HG03432 (cell line): ENCODE data around the gene GPR132.

Experiments
- ATAC-seq: cut with Tn5 transposase; IDR thresholded peaks from one replicate; pipeline ENCODE4 v1.9.1; 2021; ENCODE audit warnings: mild to moderate bottlenecking, moderate library complexity; ENCODE audit not compliant: unreplicated experiment

GPR132 gene

DNA sequence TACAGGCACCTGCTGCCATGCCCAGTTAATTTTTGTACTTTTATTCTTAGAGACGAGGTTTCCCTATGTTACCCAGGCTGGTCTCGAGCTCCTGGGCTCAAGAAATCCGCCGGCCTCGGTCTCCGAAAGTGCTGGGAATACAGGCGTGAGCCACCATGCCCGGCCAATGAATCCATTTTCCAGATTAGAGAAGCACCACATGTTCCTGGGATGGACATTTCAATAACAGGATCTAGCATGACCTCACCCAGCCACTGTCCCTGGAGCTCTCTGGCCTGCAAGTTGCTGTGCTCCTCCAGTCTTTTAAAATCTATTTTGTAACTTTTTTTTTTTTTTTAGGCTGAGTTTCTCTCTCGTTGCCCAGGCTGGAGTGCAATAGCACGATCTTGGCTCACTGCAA, 2.2 kb downstream of the GPR132 start:
- no peak for ATAC-seq

DNA sequence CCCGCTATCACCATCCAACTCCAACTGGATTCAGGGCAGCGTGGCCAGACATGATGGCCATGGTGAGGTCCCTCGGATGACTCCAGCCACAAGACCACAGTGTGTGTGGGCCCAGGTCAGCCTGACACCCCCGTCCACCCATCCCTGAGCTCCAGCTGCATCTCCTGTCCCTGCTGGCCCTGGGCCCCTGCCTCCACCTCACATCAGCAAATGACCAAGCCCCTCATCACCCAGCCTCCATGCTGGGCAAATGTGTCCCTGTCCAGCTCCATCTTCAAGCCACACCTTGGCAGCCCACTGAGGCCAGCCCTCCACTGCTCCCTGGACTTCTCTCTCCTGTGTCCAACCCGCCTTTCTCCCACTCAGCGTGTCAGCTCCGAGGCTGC, 3.2 kb downstream of the GPR132 start:
- ATAC-seq, result no peak

DNA sequence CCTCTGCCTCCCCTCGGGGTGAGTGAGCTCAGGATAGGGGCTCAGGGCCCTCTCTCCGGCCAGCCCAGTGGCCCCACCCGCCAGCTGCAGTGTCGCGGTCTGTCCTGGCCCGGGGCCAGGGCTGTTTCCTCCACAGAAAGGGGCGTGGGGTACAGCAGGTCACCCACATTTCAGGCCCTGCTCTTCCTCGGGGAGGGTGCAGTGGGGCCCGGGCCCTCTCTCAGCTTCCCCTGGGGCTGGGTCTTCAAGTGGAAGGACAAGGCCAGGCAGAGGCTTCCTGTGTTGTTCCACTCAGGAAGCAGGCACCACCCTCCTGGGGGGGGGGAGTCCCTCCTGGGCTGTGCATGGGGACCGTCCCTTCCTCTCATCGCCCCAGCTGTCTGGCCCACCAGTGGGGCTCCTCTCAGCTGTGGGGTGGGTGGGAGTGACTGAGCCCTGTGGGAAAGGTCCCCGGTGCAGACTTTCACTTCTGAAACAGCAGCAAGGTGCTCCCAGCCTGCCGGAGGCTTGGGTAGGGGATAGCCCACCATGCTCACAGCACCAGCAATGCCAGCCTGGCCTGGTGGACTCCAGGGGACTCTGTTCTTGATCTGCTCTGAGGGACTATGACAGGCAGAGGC, 3.7 kb downstream of the GPR132 start:
- peak; percentile 29 for ATAC-seq

DNA sequence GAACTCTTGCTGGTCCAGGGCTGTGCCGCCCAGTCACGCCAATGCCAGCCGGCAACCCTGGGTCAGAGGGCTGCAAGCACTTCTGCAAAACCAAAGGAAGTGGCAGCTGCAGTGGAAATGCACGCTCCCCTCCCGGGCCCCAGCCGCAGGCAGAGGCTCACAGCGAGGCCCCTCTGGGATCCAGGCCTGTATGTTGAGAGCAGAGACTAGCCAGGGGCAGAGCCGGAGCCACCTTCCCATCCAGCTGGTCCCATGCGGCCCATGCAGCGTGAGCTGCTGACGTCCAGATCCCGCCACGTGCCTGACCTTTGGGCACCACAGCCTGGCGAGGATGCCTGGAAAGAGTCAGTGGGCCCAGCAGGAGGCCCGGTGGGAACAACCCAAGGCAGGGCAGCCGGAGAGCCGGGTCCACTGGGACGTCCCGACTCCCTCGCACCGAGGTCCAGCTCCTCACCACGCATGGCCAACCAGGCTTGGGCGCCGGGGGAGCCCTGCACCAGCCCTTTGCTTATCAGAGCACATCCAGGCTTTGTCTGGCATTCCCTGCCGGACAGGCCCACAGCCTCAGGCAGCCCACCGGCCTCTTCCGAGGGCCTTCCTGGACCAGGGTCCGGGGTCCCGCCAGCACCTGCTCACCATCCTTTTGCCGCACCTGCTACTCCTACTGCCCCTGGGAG, 4.3 kb downstream of the GPR132 start:
- no peak for ATAC-seq

DNA sequence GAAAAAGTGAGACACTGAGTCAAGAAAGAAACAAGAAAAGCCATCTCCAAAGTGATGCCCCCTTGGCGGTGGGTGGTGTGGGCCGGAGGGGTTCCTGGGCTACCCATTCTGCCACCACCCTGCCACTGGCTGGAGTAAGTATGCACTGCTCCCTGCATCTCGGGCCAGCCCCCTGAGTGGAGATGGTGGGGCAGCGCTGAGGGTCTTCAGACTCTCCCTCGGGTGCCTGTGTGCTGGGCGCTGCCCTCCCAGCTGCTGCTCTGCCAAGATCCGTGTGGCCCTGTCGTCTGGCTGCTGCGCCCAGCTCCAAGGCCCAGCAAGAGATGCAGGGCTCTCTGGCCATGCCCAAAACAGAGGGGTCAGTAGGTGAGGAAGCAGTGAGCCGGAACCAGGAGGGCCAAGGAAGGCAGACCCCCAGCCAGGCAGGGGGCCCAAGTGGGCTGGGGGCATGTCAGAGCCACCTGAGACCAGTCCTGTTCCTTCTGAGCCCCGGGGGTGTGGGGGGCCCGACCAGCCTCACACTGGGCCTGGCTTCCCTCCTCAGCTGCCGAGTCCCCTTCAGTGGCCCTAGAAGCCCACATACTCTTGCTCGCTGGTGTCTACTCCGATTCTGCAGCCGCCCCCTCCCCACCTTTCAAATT, 5.2 kb downstream of the GPR132 start:
- ATAC-seq, result no peak

DNA sequence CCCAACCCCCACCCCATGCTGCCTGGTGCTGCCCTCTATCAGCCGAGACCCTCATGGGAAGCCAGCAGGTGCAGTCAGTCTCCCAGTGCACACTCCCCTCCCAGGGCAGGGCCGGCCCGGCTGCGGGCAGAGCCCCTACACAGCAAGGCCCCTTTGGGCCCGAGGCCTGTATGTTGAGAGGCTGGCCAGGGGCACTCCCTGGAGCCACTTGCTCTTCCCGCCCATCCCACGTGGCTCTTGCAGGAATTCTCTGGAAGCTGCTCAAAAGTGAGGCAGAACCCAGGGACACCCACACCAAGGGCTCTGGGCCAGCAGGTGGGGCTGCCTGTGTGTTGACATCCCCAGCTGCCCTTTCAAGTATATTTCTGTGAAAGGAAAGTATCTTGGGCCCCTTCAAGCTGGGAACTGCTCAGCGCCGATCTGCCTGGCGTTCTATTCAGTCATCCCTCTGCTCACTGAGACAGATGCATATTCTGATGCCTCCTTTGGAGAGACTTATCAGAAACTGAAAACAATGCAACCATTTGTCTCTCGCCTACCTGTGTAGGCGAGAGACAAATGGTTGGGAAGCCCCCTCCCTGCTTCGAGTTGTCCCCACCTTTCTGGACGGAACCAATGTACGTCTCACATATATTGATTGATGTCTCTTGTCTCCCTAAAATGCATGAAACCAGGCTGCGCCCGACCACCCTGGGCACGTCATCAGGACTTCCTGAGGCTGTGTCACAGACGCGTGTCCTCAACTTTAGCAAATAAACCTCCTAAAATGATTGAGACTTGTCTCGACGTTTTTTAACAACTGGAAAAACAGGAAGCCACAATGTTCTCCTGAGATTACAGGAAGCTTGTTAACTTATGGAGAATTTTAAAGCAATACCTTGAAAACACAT, 6.0 kb downstream of the GPR132 start:
- no peak for ATAC-seq

DNA sequence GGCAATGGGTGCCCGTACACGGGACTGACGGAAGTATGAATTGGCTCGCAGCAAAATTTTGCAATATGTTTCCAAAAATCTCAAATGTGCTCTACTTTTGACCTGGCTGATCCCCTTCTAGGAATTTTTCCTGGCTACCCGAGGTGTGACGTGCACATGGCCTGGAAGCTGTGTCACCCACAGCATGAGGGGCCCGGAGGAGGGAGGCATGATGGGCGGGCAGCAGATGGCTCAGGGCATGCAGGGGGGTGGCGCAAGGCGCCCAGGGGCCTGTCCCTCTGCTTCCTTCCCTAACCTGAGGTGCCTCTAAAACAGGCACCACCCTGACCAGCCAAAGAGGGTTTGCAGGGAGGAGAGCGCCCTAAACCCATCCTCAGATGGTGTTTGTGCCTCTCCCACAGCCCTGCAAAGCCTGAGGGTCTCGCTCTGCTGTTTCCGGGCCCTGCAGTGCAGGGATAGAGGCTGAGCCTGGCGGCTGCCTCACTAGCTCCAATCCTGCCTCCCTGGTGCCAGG, 6.7 kb downstream of the GPR132 start:
- ATAC-seq, result no peak

DNA sequence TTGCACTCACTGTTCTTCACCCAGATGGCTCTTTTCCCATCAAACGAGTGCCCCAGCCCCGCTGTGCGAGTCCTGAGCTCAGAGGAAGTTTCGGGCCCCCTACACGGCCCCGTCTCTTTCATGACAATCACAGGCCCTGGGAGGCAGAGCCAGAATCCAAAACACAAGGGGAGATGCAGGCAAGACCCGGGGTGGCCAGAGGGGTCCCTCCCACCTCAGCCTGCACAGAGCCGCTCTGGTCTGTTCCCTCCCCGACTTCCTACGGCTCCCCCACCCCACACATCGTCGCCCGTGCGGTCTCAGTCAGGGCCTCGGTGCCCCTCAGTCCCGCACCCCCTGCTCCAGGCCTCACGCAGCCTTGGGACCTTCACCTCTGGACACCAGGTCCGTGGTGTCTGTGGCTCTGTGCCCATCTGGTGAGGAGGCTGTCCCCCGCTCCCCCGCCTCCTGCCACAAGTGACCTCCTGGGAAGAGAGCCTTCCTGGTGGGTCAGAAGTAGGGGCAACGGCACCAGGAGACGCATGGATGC, 8.9 kb downstream of the GPR132 start:
- ATAC-seq, result no peak

DNA sequence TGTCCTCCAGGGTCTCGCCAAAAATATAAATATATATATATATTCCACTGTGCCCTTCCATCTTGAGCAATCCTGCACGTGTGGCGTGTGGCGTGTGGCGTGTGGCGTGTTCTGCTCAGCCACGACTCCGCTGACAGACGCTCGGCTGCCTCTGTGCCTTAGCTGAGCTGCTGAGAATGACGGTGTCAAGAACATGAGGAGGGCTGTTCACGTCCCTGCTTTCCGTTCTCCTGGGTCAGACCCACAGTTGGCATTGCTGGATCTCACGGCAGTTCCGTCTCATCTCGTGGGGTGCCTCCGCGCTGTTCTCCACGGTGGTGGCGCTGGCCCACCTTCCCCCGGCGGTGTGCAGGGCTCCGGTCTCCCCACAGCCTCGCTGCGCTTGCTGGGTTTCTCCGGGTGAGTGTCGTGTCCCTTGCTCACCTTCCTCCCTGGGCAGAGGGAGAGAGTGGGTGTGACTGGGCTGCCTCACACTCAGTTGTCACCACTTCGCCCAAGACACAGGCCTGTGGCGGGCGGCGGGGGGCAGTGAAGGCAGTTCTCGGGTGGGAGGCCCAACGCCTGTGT, 9.4 kb downstream of the GPR132 start:
- no peak for ATAC-seq

DNA sequence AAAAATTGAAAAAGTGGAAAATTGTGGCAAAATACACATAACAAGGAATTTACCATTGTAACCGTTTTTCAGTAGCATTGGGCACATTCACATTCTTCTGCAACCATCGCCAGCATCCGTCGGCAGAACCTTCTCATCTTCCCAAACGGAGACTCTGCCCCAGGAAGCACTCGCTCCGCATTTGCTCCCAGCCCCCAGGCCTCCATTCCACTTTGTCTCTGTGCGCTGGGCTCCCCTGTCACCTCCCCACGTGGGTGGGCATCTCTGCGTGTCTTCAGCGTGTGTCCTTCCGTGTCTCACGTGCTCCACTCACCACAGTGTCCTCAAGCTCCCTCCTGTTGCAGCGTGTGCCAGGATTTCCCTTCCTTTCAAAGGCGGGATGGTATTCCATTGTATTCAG, 9.9 kb downstream of the GPR132 start:
- no peak for ATAC-seq

DNA sequence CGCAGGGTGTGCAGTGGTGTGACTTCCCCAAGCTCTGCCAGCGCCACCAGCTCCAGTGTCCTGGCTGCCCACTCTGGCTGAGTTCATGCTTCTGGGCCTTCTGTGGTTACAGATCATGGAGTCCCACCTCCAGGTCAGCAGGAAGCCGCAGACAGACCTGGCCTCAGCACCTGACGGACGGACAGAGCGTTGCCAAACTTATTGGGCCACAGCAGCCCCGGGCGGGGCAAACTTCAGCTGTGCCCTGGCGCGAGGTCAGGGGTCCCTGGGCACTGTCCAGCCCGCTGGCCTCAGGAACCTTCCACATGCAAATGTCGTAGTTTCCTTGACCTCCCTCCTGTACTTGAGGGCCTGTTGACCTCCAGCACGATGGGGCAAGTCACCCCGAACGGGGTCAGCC, 11.2 kb downstream of the GPR132 start:
- ATAC-seq, result no peak

DNA sequence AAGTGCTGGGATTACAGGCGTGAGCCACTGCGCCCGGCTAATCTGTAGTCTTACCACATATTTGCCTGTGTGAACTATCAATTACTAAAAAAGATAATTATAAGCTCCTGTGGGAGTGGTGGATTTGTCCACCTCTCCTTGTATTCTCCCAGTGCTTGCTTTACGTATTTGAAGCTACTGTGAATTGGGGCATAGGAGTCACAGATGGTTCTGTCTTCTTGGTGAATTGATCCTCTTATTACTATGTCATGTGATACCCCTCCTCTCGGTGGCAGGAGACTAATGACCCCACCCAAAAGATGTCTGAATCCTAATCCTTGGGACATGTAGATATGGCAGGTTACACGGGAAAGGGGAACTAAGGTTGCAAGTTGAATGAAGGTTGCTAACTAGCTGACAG, 11.8 kb downstream of the GPR132 start:
- no peak for ATAC-seq

DNA sequence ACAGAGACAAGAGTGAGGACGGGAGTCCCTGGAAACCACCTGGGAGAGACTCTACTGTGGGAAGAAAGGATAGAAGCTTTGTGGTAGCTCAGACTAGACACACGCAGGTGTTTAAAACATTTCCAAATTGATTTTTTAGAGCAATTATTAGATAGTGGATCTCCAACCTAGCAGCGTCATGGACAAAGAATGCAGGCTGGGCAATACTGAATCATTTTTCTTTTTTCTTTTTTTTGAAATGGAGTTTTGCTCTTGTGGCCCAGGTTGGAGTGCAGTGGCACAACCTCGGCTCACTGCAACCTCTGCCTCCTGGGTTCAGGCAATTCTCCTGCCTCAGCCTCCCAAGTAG, 13.1 kb downstream of the GPR132 start:
- no peak for ATAC-seq

DNA sequence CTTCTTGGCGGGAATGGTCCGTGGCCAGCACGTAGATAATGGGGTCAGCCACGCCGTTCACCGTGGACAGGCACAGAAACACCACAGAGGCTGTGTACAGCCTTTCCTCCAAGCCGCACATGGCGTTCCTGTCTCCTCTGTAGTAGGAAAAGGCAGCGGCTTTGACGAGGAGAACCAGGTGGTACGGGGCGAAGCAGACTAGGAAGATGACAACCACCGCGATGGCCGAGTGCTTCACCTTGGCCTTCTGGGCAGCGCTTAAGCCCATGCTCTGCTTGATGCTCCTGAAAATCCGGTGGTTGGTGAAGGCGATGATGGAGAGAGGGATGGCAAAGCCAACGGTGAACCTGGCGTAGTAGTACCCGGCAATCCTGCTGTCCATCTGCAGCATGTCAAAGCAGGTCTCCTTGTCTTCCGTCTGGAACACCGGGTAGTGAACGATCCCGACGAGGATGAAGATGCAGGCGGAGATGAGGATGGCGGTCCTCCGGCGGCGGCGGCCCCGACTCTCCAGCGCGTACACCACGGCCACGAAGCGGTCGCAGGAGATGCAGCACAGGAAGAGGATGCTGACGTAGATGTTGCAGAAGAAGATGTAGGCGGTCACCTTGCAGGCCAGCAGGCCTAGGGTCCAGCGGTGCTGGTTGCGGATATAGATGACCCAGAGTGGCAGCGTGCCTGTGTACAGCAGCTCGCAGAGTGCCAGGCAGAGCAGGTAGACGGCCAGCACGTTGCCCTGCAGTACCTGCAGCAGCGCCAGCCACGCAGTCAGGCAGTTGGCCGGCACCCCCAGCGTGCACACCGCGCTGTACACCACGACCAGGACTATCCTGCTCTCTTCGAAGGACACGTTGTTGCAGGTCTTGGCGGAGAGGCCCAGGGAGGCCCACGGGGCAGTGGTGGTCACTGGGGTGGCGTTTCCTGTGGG, 13.8 kb downstream of the GPR132 start:
- ATAC-seq, result no peak

DNA sequence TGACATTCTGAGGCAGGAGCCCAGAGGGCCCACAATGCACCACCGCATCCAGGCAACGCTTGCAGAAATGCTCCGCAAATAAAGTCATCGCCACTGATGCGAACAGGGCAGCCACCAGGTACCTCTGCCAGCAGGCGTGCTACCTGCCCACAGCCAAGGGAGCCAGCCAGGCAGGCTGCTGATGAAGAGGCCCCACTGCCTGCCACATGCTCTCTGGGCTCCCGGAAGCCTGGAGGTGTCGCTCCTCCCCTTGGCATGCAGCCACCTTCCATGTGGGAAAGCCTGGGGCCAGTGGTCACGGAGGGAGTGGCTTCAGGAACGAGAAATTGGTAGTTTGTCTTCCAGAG, 14.7 kb downstream of the GPR132 start:
- ATAC-seq, result no peak

DNA sequence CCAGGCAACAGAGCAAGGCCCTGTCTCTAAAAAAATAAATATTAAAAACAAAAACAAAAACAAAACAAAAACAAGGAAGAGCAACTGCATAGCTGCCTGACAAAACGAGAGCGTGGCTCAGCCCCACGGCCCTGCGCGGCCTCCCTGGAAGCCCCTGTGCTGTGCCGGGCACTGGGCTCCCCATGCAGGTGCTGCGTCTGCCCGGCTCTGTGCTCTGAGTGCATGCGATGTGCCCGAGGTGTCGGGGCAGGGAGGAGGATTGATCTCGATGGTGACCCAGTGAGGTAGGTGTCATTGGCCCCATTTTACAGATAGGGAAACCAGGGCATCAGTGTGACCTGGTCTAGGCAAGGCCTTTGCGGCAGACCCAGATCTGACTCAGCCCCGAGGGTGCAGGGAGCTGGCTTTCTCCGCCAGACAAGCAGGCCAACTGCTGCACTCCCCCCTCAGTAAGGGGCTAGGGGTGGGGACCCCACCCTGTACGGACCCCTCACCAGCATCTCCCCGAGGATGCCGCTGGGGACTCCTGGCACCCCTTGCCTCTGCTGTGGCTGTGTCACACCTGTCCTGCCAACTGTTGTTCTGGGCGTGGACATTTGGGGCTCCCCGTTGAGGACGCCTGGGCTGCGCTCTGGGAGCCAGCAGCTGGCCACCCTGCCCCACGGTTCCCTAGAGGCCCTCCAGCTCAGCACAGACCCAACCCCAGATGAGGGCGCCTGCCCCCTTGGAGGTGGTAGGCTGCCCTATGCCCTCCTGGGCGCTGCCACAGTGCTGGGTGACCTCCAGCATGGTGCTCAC, 15.3 kb downstream of the GPR132 start:
- no peak for ATAC-seq

DNA sequence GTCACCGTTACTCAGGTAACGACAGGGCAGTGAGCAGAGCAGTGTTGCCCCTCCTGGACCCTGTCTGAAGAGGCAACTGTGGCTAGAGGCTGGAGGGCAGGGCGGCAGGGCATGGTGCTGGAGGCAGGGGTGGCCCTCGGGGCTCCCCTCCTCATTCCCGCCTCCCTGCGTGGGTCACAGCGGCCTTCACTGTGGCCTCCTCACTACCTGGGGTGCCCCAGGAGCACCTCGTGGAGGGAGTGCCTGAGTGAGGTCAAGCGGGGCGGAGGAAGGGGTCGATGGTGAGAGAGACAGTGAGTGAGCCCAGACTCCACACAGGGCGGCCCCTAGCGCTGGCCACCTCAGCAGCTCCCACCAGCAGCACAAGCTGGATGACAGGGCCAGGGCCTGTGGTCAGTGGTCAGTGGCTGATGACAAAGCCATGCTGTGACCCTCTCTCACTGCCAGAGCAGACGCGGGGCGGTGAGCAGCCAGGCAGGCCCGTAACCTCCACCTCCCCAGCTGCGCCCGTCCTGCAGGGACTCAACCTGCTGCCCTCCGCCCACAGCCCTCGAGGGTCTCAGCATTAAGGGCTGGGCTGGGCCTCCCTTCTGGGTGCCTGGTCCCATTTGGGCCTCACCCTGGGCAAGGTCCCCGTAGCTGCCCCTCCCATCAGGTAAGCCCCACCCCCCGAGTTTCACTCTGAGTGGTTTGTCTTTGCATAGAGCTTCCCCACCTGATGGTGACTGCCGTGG, 17.8 kb downstream of the GPR132 start:
- ATAC-seq, result no peak

DNA sequence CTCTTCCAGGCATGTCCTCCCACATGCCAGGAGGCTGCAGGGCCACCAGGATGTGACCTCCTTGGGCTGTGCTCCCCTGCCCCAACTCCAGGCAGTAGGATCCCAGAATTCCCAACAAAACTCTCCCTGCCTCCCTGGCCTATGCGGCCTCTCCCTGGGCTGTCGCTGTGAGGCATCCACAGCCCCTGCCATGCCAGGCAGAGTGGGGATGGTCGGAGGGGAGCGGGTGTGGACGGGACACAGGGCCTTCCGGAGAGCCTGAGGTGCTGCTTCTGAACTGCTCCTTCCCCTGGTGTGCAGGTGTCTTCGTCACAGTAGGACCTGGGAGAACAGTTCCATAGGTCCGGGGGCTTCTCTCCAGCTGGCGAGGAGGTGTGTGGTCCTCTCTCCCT, 18.3 kb downstream of the GPR132 start:
- no peak for ATAC-seq
